ENCODE results near the gene PLXNB3.

Gene PLXNB3

DNA sequence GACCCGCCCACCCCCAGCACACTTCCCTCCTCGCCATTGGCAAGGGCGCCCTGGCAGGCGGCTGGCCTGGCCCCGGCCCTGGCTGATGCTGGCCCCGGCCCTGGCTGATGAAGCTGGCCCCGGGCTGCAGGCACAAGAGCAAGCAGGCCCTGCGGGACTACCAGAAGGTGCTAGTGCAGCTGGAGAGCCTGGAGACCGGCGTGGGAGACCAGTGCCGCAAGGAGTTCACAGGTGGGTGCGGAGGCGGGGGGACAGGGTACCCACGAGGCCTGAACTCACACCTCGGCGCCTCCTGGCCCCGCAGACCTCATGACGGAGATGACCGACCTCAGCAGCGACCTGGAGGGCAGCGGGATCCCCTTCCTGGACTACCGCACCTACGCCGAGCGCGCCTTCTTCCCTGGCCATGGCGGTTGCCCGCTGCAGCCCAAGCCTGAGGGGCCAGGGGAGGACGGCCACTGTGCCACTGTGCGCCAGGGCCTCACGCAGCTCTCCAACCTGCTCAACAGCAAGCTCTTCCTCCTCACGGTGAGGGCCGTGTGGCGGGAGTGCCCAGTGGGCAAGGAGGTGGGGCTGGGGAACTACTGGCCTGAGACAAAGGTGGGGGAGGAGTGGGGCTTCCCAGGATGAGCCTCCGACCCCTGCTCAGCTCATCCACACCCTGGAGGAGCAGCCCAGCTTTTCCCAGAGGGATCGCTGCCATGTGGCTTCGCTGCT lies 10.7 kb downstream of the PLXNB3 start:
- DNase-seq: peak; percentile 42

DNA sequence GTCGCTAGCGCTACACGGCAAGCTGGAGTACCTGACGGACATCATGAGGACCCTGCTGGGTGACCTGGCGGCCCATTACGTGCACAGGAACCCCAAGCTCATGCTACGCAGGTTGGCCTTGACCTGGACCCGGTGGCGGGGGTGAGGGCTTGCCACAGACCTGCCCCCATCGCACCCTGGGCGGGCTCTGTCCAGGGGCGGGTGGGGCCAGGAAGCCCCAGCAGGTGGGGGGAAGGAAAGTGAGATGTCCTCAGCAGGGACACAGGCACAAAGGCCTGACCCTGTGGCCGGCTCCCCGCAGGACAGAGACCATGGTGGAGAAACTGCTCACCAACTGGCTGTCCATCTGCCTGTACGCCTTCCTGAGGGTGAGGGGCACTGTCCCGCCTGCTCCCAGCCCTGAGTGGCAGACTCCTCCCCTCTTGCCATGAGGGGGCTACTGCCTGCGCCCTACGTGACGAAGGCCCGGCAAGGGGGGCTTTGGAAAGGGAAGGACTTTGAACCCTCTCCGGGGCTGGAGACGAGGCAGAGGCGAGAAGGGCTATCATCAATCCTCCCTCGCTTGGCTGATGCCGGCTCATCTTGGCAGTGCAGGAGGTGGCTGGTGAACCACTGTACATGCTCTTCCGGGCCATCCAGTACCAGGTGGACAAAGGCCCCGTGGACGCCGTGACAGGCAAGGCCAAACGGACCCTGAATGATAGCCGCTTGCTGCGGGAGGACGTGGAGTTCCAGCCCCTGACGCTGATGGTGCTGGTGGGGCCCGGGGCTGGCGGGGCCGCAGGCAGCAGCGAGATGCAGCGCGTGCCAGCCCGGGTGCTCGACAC lies 11.5 kb downstream of the PLXNB3 start:
- peak; percentile 32 for DNase-seq

DNA sequence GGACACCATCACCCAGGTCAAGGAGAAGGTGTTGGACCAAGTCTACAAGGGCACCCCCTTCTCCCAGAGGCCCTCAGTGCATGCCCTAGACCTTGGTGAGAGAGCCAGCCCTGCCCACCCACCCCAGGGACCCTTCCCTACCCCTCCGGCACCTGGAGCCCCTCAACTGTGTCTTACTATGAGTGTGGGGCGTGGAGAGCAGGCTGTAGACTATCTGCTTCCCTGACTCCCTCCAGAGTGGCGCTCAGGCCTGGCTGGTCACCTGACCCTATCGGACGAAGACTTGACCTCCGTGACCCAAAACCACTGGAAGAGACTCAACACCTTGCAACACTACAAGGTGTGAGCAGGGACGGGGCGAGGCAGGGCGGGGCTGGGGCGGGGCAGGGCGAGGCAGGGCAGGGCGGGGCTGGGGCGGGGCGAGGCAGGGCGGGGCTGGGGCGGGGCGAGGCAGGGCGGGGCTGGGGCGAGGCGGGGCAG lies 12.1 kb downstream of the PLXNB3 start:
- peak; percentile 31 for DNase-seq

DNA sequence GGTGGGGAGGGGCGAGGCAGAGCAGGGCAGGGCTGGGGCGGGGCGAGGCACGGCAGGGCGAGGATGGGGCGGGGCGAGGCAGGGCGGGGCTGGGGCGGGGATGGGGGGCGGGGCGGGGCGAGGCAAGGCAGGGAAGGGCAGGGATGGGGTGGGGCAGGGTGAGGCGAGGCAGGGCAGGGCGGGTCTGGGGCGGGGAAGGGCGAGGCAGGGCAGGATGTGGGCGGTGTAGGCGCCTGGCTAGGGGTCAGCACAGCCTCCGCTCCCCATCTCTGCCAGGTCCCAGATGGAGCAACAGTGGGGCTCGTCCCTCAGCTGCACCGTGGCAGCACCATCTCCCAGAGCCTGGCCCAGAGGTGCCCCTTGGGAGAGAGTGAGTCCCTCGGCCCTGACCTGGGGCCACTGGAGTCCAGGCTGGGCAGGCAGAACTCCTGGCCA lies 12.6 kb downstream of the PLXNB3 start:
- DNase-seq: no peak

DNA sequence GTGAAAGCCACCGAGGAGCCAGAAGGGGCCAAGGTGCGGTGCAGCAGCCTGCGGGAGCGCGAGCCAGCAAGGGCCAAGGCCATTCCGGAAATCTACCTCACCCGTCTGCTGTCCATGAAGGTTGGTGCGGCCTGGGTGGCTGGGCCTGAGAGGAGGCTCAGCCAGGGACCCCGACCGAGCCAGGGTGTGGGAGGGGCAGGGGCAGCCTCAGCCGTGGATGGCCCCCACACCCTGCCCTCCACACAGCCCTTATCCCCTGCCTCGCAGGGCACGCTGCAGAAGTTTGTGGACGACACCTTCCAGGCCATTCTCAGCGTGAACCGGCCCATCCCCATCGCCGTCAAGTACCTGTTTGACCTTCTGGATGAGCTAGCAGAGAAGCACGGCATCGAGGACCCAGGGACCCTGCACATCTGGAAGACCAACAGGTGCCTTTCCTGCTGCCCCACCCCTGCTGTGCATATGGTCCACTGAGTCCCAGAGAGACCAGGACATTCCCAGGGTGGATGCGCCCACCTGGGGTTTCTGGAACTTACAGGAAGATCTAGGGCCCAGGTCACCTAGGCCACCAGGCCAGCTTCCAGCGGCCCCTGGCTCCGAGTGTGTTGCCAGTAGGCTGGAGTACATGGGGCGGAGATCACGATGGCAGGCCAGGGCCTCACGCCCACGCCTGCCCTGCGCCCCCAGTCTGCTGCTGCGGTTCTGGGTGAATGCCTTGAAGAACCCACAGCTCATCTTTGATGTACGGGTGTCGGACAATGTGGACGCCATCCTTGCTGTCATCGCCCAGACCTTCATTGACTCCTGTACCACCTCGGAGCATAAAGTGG lies 13.4 kb downstream of the PLXNB3 start:
- peak; percentile 26 for DNase-seq

DNA sequence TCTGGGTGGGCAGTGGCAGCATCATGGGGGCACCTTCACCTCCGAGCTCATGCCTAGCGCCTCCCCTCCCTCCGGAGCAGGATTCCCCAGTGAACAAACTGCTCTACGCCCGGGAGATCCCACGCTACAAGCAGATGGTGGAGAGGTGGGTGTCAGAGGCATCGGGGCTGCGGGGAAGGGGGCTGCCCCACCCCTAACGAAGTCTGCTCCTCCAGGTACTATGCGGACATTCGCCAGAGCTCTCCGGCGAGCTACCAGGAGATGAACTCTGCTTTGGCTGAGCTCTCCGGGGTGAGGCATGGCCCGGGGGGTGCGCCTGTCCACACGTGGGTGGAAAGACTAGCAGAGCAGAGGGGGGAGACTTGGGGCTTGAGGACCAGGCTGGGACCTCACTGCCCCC lies 14.1 kb downstream of the PLXNB3 start:
- no peak for DNase-seq

DNA sequence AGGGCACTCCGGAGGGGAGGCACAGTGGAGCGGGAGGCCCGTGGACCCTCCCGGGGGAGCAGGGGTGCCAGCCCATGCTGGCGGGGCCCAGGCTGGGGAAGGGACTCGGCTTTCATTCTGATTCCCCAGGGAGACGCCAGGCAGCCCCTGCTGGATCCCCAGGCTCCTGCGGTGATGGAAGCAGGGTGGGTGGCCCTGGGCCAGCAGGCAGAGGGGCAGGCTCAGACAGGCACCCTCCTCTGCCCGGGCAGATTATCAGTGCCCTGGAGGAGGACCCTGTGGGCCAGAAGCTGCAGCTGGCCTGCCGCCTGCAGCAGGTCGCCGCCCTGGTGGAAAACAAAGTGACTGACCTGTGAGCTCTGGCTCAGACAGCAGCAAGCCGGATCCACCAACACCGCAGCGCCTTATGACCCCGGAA lies 14.6 kb downstream of the PLXNB3 start:
- no peak for DNase-seq

DNA sequence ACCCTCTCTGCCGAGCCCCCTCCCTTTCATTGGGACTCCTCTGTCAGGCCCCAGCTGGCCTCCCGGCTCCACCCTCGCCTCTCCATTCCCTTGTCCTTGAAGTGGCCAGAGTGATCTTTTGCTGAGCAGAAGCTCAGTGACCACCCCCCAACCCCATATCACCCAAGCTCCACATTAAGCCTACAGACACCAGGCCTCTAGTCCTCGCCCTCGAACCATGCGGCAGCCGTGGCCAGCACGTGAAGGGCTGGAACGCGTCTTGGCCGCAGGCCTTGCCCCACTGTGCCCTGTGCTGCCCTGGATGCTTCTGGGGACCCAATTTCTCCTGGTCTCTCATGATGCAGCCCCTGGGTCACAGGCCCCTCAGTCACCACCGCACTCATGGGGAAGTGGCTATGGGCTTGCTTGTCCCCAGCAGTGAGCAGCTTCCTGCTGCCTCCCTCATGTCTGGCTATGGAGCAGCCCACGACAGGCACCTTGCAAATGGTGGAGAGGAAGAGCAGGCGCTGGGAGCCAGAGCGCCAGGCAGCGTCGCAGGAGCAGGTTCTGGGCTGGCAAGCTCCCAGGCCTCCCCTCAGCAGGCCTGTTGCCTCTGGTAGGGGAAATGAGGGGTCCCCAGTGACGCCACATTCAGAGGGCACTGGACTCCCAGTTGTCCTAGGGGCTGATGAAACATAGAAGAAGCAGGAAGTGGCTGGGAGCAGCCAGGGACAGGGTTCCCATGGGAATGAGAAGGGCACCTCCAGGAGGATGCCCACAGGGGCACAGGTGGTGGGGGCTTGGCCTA lies 16.0 kb downstream of the PLXNB3 start:
- DNase-seq: no peak

DNA sequence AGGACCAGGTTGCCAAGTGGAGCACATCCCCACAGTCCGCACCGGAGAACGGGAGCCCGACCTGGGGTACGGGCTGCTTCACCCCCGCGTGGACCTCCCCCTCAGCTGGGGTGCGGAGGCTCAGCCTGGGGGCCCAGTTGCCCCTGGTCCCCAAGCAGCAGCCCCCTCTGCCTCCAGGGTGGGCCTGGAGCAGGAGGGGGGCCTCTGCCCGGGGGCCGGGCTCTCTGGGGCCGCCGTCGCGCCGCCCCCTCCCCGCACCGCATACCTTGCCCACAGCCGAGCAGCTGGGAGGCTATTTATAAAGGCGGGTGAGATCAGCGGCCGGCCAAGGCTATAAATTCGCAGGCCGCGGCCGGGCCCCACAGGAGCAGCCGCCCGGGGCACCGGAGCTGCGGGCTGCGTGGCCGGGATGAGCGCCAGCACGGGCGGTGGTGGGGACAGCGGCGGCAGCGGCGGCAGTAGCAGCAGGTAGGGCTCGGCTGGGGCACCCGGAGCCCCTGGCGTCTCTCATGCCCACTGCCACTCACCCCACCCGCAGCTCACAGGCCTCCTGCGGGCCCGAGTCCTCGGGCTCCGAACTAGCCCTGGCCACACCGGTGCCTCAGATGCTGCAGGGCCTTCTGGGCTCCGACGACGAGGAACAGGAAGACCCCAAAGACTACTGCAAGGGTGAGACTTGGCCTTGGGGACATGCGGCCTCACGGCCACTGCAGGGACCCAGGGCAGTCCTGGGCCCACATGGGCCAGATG lies 16.8 kb downstream of the PLXNB3 start, which contains the start of gene SRPK3:
SRPK3 (plus strand) TSS at position 364 of the 750 bp plus-strand sequence; CDS start at position 410, 46 bp downstream.
- no peak for DNase-seq

DNA sequence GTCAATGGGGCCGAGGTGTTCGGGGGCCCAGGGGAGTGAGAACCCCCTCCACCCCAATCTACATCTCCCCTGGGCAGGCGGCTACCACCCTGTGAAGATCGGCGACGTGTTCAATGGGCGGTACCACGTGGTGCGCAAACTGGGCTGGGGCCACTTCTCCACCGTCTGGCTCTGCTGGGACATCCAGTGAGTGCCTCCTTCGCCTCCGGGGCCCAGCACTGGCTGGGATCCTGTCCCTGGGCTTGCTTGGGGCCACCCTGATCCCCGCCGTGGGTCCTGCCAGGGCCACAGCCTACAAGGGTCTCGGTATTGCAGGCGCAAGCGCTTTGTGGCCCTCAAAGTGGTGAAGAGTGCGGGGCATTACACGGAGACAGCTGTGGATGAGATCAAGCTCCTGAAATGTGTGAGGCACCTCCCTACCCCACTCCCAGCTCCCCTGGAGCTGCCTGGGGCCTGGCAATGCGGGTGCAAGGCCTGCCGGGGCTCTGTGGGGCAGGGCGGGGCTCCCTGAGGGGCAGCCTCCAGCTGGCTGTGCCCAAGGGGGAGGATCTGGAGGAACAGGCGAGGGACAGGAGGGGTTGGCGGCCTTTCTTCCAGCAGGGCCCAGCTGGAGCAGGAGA lies 17.5 kb downstream of the PLXNB3 start:
- no peak for DNase-seq

DNA sequence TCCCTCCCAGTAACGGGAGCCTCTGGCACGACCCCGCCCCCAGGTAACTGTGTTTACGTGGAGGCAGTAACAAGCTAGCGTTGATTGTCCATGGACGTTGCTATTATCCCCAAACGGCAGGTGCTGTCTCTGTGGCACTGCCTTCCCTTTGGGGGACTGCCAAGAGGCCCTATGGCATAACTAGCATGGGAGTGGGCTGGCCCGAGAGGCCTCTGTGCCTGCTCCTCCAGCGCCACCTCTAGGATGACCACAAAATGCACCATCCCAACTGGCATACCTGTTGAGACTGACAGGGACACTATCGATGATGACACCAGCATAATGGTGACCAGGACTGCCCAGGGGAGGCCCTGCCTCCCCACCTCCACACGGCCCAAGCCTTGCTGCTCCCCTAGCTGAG lies 18.3 kb downstream of the PLXNB3 start:
- DNase-seq: no peak

DNA sequence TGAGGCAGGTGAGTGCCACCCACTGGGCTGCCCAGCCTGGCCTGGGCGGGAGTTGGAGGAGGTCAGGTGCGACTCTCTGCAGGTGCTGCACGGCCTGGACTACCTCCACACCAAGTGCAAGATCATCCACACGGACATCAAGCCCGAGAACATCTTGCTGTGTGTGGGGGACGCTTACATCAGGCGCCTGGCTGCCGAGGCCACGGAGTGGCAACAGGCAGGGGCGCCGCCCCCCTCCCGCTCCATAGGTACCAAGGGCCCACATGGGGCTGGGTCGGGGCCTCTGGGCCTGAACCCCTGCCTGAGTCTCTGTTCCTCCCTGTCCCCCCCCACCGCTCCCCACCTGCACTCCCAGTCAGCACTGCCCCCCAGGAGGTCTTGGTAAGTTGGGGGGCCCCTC lies 18.8 kb downstream of the PLXNB3 start:
- no peak for DNase-seq

DNA sequence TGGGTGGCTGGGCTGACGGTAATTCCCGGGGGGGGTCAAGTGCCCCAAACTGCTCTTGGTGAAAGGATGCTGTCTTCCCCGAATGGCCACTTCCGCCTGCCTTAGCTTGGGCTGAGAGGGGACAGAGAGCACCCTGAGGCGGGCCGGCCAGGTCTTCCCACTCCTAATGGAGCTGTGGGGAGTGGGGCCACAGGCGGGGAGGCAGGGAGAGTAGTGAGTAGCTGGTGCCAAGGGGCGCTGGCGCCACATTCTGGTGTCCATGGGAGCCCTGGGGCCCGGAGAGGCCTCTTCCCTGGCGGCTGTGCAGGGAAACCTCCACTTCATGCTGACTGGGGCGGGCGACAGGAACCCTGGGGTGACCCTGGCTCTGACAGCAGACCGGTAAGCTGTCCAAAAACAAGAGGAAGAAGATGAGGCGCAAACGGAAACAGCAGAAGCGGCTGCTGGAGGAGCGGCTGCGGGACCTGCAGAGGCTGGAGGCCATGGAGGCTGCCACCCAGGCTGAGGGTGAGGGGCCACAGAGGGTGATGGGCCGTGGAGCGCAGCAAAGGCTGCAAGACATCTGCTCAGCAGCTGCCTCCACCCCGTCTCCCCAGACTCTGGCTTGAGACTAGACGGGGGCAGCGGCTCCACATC lies 19.4 kb downstream of the PLXNB3 start:
- no peak for DNase-seq

DNA sequence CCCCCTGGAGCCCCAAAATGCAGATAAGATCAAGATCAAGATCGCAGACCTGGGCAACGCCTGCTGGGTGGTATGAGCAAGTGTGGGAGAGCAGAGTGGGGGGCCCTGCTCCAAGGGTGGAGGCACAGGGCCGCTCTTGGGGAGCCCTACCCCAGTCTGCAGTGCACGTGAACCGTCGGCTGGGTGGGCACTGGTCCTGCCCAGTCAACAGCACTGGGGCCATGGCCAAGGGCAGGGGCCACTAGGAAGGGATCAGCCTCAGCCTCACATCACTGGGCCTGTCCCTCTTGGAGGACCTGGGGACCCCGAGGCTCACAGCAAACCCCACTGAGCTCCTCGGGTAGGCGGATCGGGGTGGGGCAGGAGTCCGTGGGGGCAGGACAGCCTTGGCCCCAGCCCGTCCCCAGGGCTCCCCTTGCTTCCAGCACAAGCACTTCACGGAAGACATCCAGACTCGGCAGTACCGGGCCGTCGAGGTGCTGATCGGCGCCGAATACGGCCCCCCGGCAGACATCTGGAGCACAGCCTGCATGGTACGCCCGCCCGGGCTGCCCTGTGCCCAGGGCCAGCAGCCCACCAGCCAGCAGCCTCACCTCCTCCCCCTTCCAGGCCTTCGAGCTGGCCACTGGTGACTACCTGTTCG lies 20.4 kb downstream of the PLXNB3 start:
- DNase-seq: no peak

DNA sequence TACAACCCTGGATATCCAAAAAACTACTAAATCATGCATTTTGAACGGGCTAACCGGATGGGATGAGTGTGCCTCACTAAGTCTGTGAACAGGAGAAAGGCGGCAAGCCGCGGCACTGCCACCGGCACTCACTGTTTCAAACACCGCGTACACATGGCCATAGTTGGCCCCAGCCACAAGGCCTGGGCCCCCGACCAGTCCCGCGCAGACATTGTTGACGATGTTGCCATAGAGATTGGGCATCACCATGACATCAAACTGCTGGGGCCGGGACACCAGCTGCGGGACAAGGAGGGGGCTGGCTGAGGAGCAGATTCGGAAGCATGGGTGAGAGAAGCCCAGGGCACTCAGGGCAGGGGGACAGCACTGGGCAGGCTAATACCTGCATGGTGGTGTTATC lies 22.6 kb downstream of the PLXNB3 start:
- DNase-seq: no peak

DNA sequence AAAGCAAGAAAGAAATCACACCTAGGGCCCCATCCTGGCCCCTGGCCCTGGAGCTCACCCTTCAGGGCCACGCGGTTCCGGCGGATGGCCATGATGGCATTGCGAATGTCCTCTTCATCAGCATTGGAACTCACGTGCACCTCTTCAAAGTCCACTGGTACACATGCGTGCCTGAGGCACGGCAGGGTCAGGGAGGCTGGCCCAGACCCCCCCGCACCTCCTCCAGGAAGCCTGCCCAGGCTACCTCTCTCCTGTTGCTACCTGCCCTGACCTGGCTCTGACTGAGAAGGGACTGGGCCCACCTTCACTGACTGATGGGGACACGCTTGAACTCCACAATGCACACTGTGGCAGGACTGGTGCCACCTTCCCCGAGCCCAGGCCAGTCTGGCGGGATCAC lies 25.6 kb downstream of the PLXNB3 start:
- no peak for DNase-seq

DNA sequence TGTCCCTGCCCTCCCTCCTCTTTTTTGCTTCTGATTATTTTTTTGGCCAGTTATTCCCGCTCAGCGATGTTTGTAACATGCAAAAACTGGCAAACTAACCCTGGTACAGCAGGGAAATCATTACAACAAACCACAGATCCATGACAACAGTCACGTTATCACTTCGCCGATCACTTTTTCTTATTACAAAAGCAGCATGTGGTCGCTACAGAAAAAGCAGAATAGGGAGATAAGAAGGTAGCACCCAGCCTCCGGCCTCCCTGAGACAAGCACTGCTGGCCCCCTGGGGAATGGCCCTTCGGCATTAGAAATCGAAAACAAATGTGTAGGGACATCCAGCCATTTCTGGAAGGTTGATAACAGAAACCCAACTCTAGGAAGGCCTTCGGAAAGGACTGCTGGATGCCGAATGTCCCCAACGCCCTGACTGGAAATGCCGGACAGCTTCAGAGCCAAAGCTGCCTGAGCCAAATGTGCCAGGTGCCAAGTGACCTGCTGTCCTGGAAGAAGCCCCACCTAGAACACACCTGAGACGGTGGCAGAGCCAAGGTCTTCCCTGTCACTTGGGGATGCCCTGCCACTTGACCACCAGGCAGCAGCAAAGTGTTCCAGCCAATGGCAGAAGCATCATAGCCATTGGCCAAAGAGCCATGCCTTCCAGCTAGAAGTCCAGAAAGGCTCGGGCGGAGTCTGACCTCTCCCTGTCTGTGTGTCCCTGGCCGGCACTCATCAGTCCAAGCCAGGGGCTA lies 27.2 kb downstream of the PLXNB3 start:
- DNase-seq: no peak

DNA sequence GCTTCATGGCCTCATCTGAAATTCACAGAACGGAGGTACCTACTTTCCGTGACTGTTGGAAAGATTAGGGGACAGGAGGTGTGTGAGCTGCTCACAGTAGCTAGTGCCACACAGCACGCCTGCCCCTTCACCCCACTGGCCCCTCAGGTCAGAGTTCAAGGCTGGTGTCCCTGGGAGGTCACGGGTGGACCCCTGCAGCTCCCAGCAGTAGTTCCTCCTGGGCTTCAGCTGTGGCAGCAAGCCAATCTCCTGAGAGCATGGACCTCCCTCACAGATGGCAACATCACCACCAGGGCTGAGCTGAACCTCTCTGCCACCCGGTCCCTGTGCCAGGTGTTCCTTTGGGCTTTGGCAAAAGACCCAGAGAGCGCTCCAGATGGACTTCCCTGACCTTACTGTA lies 28.3 kb downstream of the PLXNB3 start:
- DNase-seq: no peak

DNA sequence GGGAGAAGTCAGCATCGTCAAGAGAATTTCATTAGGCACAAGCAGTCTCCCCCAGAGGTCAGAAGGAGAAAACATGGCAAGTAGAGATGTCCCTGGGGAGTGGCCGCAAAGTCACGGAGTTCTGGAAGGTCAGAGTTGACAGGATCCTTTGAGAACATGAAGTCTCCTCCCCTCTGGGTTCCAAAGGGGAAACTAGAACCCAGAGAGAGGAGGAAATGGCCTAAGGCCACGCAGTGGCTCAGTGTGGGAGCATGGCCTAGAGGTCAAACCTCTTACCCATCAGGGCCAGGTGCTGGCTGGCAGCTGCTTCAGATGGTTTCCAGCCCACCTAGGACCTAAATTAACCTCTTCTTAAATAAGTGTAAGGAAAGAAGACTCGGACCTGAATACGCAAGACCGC lies 29.2 kb downstream of the PLXNB3 start:
- DNase-seq: no peak
